Dedifferentiated amniotic fluid mesenchymal stem cell (primary cell): ENCODE results near the gene PIGQ.

Experiments
- DNase-seq: peaks from one replicate; pipeline ENCODE4 v3.0.0-alpha.2; 2016; ENCODE audit errors: extremely low spot score

PIGQ gene

GRCh38 chr16:567373-568256 lies 2.2 kb upstream of the PIGQ start:
- DNase-seq, result no peak

DNA sequence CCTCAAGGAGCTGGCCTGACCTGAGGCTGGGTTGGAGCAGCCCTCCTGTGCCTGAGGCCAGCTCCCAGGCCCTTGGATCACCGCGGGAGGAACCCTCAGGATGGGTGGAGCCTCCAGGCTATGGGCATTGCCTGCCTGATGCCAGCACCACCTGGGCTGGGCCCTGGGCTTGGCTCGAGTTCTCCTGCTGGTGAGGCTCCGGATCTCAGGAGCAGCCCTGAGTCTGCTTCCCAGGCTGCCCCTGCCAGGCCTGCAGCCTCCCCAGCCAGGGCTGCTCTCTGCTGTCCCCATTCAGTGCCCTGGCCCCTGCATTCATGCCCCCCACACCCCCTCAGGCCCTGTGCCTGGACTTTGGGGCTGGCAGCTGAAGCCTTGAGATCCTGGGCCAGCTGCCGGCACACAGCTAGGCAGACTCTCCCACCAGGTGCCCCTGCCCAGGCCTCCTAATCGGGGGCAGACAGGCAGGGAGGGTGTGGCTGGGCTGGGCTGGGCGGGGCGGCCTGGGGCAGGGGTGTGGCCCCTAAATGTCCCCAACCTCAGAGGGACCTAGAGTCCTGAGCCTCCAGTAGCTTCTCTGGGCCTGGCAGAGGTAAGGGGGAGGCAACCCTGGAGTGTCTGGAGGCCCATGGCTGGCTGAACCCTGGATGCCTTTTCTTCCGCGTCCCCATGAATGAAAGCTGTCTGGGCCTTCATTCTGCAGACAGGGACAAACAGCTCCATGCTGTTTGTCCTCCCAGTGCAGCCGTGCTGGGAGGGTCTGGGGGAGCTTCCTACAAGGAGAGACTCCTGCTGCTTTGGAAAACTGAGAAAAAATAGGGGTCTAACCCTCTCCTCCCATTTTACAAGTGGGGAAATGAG lies 1.1 kb upstream of the PIGQ start:
- DNase-seq, result no peak

DNA sequence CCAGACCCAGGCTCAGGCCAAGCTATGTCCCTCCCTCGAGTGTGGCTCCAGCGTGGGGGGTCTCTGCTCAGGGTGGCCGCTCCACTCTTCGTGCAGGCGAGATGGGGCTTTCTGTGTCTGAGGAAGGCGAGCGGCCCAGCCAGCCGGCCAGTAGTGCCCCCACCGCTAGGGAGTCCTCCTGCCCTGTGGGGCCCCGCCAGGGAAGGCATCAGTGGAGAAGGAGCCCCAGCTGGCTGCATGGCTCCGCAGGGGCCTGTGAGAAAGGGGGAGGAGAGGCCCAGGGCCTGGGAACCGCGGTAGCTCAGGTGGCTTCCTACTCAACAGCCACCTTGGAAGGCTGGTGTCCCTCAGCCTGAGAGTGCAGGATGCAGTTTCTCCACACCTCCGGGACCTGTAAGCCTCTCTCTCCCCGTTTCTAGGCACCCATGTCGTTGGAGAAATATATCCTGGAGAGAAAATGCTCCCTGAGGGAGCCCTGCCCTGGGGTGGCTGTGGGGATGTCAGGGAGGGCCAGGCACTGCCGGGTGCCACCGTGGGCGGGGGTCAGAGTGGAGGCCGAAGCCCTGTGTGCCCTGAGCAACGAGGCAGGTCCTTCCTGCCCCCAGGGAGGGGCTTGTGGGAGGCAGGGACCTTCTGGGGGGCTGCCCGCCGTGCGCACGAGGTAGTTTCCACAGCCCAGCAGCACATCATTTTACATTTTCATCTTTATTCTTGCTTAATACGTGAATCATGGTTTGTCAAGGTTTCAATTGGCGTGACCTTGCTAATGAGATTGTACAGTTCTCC lies 3.3 kb downstream of the PIGQ start:
- DNase-seq, result no peak

- no peak for DNase-seq
Measured at GRCh38 chr16:574021-574760, 4.4 kb downstream of the PIGQ start.

DNA sequence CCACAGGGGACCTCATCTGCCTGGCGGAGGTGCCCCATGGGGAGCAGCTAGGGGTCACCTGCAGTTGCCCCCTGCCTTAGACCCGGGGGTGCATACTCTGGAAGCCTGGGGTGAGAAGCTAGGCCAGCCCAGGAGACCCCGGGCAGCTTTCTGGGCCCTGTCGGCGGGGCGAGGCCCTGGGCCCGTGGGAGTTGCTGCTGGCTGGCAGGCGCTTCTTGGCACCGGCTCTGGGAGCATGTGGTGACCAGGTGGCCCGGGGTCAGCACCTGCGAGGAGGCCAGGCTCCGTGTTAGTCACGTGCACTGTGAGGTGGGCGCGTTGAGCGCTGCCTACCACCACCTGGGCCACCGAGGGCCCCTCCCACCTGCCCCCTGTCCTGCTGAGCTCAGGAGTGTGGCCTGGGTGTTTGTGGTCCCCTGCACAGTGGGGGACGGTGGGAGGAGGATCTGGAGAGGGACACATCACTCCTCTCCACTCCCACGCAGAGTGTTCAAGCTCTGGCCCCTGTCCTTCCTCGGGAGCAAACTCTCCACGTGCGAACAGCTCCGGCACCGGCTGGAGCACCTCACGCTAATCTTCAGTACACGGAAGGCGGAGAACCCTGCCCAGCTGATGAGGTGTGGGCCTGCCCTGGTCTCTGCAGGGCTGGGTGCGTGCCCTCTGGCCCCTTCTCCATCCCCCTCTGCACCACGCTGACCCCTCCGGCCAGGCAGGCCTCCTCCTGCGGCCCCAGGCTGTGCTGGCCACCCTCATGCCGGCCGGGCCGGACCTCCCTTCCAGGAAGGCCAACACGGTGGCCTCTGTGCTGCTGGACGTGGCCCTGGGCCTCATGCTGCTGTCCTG lies 5.8 kb downstream of the PIGQ start:
- no peak for DNase-seq

DNA sequence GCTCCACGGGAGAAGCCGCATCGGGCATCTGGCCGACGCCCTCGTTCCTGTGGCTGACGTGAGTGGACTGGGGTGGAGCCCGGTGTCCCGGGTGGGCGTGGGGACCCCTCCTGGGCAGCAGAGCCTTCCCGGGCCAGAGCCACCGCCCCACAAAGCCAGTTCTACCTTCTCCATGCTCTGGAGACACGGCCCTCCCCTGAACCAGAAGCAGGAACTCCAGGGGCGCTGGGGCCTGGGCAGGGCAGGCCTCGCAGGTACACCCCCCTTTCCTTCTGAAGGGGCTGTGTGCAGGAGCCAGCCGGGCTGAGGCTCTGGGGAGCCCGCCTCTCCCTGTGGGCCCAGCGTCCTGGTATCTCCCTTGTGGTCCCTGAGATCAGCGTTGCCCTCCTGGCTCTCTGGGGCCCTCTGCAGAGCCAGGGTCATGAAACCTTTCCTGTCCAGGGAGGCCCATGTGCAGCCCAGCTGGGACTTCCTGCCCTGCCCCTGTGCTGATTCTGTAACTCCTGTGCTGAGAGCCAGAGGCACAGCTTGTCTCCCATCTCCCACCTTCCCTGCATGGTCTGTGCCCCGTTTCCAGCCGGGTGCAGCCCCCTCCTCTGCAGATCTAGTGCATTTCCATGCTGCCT lies 6.5 kb downstream of the PIGQ start:
- no peak for DNase-seq

GRCh38 chr16:576823-577201 lies 7.0 kb downstream of the PIGQ start:
- no peak for DNase-seq

- no peak for DNase-seq
Measured at GRCh38 chr16:577796-578195, 8.0 kb downstream of the PIGQ start.

- DNase-seq, result no peak
Measured at GRCh38 chr16:578232-578869, 8.6 kb downstream of the PIGQ start.

- peak; percentile 34 for DNase-seq
Measured at GRCh38 chr16:578870-579405, 9.2 kb downstream of the PIGQ start.

GRCh38 chr16:580141-580945 lies 10.6 kb downstream of the PIGQ start:
- no peak for DNase-seq

- DNase-seq, result no peak
Measured at GRCh38 chr16:580946-581498, 11.3 kb downstream of the PIGQ start.

DNA sequence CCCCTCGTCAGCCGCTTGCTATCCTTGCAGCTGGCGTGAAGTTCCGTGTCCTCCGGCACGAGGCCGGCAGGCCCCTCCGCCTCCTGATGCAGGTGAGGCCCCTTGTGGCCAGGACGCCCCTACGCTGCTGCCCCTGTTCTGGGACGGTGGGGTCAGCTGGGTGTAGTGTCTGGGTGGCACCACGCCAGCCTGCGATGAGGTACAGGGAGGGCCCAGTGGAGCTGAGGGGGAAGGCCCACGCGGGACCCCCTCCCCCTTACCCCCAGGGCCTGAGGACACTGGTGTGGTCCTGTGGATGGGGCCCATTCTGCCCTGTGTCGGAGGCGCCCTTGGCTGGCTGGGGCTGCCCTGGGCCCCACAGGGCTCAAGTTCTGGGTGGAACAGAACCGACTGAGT lies 12.4 kb downstream of the PIGQ start:
- DNase-seq, result no peak

DNA sequence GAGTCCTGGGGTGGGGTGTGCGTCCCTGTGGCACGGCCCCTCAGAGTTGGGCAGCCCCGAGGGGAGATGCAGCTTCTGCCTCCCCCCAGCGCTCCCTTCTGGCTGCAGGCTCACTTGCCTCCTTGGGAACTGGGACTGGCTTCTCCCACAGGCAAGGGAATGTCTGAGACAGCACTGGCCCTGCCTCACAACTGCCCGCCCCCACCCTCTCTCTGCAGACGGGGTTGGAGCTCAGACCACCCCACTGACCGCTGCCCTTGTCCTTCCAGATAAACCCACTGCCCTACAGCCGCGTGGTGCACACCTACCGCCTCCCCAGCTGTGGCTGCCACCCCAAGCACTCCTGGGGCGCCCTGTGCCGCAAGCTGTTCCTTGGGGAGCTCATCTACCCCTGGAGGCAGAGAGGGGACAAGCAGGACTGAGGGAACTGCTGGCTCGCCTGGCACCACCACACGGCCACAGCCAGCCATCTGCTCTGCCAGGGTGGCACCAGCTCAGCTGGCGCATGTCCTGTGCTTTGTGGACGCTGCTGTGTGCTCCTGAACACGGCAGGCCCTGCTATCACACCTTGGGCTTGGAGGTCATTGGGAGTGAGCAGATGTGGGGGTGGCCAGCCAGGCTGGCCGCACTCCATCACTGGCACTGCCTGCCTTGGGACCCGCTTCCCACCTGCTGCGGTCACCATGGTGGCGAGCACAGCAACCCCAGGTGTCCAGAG lies 13.0 kb downstream of the PIGQ start:
- no peak for DNase-seq

DNA sequence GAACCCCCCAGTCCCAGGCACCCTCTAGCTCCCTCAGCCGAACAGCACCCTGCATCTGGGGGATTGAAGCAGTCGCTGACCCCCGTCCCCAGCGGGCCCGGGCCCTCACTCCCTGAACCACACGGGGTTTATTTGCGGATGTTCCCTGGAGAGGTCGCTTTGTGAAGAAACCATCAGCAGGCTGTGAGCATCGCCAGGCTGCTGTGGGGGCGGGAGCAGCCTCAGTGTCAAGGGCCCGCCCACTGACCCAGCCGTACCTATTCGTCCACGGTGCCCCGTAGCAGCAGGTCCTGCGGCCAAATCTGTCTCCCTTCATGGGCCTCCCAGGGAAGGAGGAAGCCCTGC lies 13.7 kb downstream of the PIGQ start:
- DNase-seq, result no peak

DNA sequence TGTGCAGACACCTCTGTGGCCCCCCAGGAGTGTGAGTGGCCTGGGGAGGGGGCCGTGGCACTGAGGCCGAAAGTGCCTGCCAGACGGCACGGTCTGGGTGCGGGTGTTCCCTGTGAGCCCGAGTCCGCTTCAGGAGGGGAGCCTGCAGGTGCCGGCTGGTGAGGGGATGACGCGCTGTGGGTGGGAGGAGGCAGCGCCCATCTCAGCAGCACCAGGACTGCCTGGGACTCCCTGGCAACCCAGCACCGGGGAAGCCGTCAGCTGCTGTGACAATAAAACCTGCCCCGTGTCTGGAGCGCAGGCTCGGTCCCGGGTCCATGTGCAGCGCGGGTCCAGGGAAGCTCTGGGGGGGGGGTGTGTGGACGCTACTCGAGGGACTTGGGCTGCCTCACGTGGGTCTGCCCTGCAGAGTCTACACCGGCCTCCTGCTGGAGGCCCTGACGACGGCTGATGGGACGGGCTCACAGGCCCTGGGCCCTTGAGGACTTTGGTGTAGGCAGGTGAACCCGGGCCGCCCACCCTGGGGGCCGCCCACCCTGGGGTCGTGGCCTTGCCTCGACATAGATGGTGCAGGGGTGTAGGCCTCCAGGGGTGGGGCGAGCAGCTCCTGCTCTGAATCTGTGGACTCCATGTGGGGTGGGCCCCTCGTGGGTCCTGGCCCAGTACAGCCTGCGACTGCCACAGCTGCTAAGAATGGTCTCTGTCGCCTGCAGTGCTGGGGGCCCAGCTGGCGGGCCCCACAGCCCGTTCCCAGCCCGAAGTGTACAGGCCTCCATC lies 14.2 kb downstream of the PIGQ start:
- no peak for DNase-seq

DNA sequence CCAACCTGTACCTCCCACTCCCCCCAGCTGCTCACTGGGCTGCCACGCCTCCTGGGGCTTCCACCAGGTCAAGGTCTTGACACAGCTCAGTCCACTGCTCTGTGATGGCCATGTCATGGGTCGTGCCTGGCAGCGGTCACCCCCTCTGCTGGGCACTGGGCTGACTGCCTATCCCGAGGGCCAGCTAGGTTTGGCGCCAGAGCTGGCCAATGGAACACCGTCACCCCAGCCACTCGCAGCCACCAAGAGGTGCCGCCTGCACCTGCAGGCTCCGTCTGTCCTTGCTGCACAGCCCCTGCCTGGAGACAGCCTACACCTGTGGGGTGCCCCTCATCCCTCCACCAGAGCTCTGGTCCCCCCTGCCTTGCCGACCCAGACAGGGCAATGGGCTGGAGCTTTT lies 15.6 kb downstream of the PIGQ start:
- DNase-seq, result no peak
